Measurements from ENCODE around the gene IPO13. TPM values are rescaled to one million over a fixed set of nuclear protein-coding genes. Genes with fewer than 3 reads are reported as not detected.

The IPO13 gene
- total RNA-seq, 1 donor from 2014 or later, result 39.2 TPM

GRCh38 chr1:43995984-43996732 is 49.4 kb downstream of the IPO13 start:
- Mint-ChIP-seq H3K27me3 (ENCODE audit: low read depth) (no peaks in the 10 kb centered on the region), H3K4me3 (ENCODE audit: unreplicated experiment) (no peak overlapping the region), H3K9me3 (ENCODE audit: low read depth) (no peaks in the 10 kb centered on the region), H3K27ac (ENCODE audit: unreplicated experiment) (no peak overlapping the region), H3K4me1 (ENCODE audit: low read depth) (peaks cover 16% of the 10 kb centered on the region), H3K36me3 (ENCODE audit: low read depth) (peaks cover 5% of the 10 kb centered on the region)
- no peak for TF ChIP-seq CTCF (IDR thresholded peaks at IDR 0.05)
- no peak for DNase-seq (ENCODE audit: low spot score)

GRCh38 chr1:43996733-43997115 is 50.0 kb downstream of the IPO13 start:
- H3K4me1 Mint-ChIP-seq (ENCODE audit: low read depth), result peaks cover 16% of the 10 kb centered on the region

GRCh38 chr1:43997295-43997999 is 50.7 kb downstream of the IPO13 start:
- H3K27ac Mint-ChIP-seq (ENCODE audit: unreplicated experiment), result no peak overlapping the region
- no peaks in the 10 kb centered on the region for H3K27me3 Mint-ChIP-seq (ENCODE audit: low read depth)
- H3K4me3 Mint-ChIP-seq (ENCODE audit: unreplicated experiment), result no peak overlapping the region
- peaks cover 10% of the 10 kb centered on the region for H3K4me1 Mint-ChIP-seq (ENCODE audit: low read depth)
- no peaks in the 10 kb centered on the region for H3K9me3 Mint-ChIP-seq (ENCODE audit: low read depth)
- peaks cover 7% of the 10 kb centered on the region for H3K36me3 Mint-ChIP-seq (ENCODE audit: low read depth)
- TF ChIP-seq CTCF (IDR thresholded peaks at IDR 0.05), result no peak
- no peak for DNase-seq (ENCODE audit: low spot score)

More at GRCh38 chr1:43996733-43997115, 50.0 kb downstream of the IPO13 start:
- peaks cover 7% of the 10 kb centered on the region for H3K36me3 Mint-ChIP-seq (ENCODE audit: low read depth)
- H3K27ac Mint-ChIP-seq (ENCODE audit: unreplicated experiment), result no peak overlapping the region
- no peak overlapping the region for H3K4me3 Mint-ChIP-seq (ENCODE audit: unreplicated experiment)
- no peaks in the 10 kb centered on the region for H3K9me3 Mint-ChIP-seq (ENCODE audit: low read depth)
- no peak for DNase-seq (ENCODE audit: low spot score)
- no peaks in the 10 kb centered on the region for H3K27me3 Mint-ChIP-seq (ENCODE audit: low read depth)
- no peak for TF ChIP-seq CTCF (IDR thresholded peaks at IDR 0.05)

GRCh38 chr1:43998000-43998378 is 51.2 kb downstream of the IPO13 start:
- Mint-ChIP-seq H3K36me3 (ENCODE audit: low read depth) (peaks cover 7% of the 10 kb centered on the region), H3K27ac (ENCODE audit: unreplicated experiment) (no peak overlapping the region), H3K27me3 (ENCODE audit: low read depth) (no peaks in the 10 kb centered on the region), H3K9me3 (ENCODE audit: low read depth) (no peaks in the 10 kb centered on the region), H3K4me1 (ENCODE audit: low read depth) (peaks cover 6% of the 10 kb centered on the region), H3K4me3 (ENCODE audit: unreplicated experiment) (no peak overlapping the region)
- no peak for TF ChIP-seq CTCF (IDR thresholded peaks at IDR 0.05)
- DNase-seq (ENCODE audit: low spot score), result no peak

GRCh38 chr1:43999455-43999854 is 52.7 kb downstream of the IPO13 start:
- H3K9me3 Mint-ChIP-seq (ENCODE audit: low read depth), result no peaks in the 10 kb centered on the region
- no peak for DNase-seq (ENCODE audit: low spot score)
- no peak for TF ChIP-seq CTCF (IDR thresholded peaks at IDR 0.05)
- no peaks in the 10 kb centered on the region for H3K27me3 Mint-ChIP-seq (ENCODE audit: low read depth)
- H3K4me3 Mint-ChIP-seq (ENCODE audit: unreplicated experiment), result no peak overlapping the region
- no peak overlapping the region for H3K27ac Mint-ChIP-seq (ENCODE audit: unreplicated experiment)
- peaks cover 6% of the 10 kb centered on the region for H3K4me1 Mint-ChIP-seq (ENCODE audit: low read depth)
- peaks cover 7% of the 10 kb centered on the region for H3K36me3 Mint-ChIP-seq (ENCODE audit: low read depth)

Data from chondrocyte (in vitro differentiated cells).